GM19463 (cell line): ENCODE results near the gene INTS15.

Experiments used
- ATAC-seq: cut with Tn5 transposase; IDR thresholded peaks from one replicate; pipeline ENCODE4 v1.9.1; 2021; ENCODE audit warnings: mild to moderate bottlenecking, moderate library complexity; ENCODE audit not compliant: unreplicated experiment

INTS15 gene

DNA sequence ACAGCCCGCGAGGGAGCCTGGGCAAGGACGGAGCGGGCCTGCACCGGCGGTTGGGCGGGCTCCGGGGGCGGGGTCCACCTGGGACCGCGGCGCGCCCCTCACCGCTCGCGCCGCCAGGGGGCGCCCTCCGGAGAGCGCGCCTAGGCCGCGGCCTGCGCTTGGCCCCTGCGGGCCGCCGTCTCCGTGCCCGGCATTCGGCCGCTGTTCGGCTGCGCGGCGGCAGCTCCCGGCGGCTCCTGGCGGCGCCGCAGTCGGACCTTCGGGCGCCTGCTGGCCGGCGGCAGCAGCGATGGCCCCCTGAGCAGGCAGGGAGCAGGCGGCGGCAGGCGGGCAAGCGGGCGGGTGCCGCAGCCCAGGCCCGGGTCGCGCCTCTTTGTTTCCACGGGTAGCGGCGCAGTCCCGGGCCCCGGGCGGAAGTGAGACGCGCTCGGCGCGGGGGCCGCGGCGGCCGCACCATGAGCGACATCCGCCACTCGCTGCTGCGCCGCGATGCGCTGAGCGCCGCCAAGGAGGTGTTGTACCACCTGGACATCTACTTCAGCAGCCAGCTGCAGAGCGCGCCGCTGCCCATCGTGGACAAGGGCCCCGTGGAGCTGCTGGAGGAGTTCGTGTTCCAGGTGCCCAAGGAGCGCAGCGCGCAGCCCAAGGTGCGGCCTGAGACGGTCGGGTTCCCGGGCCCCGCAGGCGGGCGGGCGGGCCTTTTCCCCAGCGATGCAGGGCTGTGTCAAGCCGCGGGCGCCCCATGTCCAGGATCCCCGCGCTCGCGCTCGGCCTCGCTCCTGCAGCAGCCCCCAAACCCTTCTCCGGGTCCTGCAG lies at the start of gene INTS15:
TSS of gene INTS15 (plus strand) at position 193 of the 816 bp plus-strand sequence. CDS start at position 456, 263 bp downstream.
- peak; percentile 84 for ATAC-seq

DNA sequence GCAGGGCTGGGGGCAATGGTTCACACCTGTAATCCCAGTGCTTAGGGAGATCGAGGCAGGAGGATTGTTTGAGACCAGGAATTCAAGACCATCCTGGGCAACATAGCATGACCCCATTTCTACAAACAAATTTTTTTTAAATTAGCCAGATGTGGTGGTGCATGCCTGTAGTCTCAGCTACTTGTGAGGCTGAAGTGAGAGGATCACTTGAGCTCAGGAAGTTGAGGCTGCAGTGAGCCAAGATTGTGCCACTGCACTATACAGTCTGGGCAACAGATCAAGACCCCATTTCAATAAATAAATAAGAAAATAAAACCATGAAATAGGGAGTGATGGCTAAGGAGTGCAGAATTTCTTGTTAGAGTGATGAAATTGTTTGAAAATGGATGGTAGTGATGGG lies 47.5 kb upstream of the INTS15 start:
- no peak for ATAC-seq

DNA sequence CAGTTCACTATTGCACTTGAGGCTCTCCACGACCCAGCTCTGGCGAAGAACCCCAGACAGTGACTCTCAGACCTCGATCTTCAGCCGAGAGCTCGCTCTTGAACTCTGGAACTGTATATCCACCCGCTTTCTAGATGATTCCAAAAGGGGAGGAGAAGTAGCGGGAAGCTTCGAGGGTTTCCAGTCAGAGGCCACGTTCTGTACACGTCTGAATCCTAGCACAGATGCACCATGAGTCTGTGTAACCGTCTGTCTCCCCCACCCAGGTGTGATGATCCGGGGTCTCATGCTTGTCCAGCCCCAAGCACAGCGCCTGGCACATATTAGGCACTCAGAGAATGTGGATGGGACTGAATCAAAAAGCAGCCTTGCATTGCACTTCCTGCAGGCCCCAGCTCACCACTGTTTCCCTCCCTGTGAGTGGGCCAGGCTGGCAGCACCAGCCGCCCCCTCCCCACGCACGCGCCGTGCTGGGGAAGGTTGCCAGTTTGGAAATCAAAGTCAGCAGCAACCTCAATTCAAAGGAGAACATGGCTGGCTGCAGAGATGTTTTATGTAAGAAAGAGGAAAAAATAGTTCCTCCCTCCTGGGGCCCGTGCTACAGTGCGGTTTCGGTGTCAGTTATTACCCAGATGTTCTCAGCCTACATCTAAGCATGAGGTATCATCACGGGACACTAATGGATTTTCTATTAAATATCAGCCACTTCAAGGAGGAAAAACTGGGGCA lies 44.3 kb upstream of the INTS15 start:
- ATAC-seq = no peak

- ATAC-seq = no peak
Observed at GRCh38 chr7:6546498-6547251, 43.1 kb upstream of the INTS15 start.

- no peak for ATAC-seq
Observed at GRCh38 chr7:6547400-6547799, 42.4 kb upstream of the INTS15 start.

GRCh38 chr7:6551016-6551511 lies 38.8 kb upstream of the INTS15 start, which contains the start of gene GRID2IP:
Gene GRID2IP, minus strand, starts transcription at chr7:6551461. Its CDS starts 25 bp downstream, at chr7:6551436.
- ATAC-seq = no peak

DNA sequence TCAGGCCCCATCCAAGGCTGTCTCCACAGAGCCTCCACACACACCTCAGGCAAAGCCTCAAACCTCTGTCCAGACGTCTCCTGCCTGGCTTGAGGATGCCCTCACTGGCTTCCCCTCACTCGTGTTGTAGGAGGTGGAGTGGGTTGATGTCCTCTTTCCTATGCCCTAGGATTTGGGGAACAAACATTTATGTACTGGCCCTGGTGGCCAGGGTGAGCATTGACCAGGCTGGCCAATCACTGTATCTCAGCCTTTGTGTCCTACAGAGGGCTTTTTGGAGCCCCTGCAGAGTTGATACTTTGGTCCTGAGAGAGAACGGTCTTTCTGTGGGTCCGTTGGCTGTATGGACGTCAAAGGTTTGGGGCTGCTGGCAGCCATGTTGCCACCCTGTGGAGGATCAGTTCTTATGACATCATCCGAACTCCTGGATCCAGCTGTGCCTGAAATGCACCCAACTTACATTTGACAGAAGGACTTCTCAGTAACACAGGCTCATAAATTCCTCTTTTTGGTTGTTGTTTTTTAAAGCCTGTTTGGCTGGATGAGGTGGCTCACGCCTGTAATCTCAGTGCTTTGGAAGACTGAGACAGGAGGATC lies 36.3 kb upstream of the INTS15 start:
- no peak for ATAC-seq

GRCh38 chr7:6554848-6555247 lies 35.0 kb upstream of the INTS15 start:
- no peak for ATAC-seq

DNA sequence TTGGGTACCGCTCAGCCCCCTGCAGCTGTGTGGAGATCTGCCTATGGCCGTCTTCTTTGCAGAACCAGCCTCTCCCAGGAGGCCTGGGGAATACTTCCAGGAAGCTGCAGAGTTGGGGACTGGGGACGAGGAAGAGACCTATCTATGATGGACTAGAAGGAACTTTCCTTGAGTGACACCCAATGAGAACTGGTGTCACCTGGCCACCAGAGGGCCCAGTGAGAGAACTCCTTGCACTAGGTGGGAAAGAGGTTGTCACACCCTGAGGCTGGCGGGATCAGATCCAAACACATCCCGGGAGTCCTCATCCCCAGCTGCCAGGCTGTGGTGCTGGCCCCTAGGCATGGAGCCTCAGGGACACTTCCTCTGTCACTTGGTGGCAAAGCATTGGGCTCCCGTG lies 33.6 kb upstream of the INTS15 start:
- no peak for ATAC-seq

DNA sequence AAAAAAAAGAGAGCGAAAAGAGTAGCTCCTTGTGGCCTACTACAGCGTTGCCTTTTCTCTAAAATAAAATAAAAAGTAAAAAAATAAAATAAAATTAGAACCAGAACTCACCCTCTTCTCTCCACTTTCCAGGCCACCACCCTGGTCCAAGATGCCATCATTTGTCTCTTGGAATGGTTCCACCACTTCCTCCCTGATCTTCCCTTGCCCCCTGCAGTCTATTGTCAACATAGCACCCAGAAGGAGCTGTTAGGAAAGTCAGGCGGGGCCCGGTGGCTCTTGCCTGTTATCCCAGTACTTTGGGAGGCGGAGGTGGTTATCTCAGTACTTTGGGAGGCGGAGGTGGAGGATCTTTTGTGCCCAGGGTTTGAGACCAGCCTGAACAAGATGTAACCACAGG lies 31.0 kb upstream of the INTS15 start:
- ATAC-seq = no peak

GRCh38 chr7:6559896-6560295 lies 29.9 kb upstream of the INTS15 start:
- ATAC-seq = no peak

DNA sequence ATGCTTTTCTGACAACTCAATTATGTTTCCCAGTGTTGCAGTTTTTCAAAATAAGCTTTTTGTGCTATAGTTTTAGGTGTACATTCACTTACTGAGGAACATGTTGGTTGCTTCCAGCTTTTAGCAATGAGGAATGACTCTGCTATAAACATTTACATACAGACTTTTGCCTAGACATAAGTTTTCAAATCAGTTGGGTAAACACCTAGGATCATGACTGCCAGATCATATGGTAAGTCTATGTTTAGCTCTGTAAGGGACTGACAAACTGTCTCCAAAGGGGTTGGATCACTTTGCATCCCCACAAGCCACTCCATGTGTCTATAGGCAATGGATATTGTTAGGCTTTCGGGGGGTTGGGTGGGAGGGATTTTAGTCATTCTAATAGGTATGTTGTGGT lies 27.7 kb upstream of the INTS15 start:
- ATAC-seq = no peak

DNA sequence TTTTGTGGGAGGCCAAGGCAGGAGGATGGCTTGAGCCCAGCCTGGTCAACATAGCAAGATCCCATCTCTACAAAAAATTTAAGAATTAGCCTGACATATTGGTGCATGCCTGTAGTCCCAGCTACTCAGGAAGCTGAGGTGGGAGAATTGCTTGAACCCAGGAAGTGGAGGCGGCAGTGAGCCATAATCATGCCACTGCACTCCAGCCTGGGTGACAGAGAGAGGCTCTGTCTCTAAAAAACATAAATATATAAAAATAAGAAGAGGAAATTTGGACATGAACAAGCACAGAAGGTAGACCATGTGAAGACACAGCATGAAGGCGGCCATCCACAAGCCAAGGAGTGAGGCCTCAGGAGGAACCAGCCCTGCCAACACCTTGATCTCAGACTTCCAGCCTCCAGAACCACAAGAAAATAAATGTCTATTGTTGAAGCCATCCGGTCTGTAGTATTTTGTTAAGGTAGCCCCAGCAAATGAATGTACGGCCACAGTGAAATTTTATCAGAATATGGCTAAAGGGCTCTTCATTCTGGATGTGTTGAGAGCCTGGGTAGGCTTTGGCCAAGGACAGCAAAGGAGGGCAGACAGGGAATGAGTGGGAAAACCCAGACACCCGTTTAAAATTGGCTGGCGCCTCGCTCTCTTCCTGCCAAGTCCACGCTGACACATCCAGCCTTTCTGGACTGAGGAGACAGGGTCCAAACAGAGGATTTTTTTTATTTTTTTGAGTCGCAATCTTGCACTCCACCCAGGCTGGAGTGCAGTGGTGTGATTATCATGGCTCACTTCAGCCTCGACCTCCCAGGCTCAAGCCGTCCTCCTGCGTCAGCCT lies 25.7 kb upstream of the INTS15 start:
- no peak for ATAC-seq

DNA sequence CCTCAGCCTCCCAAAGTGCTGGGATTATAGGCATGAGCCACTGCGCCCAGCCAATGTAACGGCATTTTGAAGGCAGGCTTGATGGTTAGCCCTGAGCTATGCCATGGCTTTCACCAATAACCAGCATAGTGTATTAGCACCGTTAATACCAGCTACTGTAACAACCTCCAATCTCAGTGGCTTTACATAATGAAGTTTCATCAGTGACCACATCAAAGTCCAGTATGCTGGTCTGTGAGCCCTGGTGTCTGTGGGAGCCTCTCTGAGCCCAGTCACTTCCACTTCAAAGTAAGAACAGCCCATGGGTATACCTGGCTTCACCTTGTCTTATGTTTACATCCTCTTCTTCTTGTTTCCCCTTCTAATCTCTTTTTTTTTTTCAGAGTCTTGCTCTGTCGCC lies 24.2 kb upstream of the INTS15 start:
- ATAC-seq = no peak

- no peak for ATAC-seq
Observed at GRCh38 chr7:6567886-6568285, 21.9 kb upstream of the INTS15 start.

DNA sequence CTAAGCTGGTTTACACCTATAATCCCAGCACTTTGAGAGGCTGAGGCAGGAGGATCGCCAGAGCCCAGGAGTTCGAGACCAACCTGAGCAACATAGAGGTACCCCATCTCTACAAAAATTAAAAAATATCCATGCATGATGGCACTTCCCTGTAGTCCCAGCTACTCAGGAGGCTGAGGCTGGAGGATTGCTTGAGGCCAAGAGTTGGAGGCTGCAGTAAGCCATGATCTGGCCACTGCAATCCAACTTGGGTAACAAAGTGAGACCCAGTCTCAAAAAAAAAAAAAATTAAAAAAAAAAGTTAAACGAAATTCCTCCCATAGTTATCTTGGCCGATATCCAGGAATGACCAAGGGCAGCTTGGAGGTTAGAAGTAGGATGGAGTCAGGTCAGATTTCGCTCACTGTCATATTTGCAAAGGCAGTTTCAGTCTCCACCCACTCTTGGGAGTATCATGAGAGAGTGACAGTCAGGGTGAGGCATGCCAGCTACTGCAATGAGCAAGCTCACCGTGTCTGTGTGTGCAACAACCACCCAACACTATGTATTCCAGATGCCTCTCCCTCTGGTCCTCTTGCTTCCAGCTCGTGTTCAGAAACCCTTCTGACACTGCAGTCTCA lies 18.6 kb upstream of the INTS15 start:
- ATAC-seq = no peak

DNA sequence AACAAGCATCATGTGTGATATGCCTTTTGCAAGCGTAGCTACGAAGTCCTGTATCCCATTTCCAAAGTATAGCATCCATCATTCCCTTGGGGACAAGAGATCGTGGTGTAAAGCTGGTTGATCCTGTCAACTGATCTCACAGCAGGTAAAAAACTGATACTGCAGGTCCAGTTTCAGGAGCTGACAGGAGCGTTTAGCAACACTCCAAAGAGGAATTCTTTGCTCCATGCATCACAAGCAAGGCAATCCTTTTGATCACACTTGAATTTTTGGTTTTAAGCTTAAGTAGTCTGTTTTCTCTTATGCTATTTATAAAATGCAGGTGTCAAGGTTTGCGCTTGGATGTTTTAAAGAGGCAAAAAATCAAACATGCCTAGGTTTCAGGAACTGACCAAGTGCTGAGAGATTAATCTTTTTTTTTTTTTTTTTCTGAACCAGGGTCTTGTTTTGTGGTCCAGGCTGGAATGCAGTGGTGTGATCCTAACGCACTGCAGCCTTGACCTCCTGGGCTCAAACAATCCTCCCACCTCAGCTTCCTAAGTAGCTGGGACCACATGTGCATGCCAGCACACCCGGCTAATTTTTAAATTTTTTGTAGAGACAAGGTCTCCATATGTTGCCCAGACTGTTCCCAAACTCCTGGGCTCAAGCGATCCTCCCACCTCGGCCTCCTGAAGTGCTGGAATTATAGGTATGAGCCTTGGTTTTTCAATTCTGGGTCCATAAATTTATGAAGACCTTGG lies 14.4 kb upstream of the INTS15 start:
- ATAC-seq = no peak

DNA sequence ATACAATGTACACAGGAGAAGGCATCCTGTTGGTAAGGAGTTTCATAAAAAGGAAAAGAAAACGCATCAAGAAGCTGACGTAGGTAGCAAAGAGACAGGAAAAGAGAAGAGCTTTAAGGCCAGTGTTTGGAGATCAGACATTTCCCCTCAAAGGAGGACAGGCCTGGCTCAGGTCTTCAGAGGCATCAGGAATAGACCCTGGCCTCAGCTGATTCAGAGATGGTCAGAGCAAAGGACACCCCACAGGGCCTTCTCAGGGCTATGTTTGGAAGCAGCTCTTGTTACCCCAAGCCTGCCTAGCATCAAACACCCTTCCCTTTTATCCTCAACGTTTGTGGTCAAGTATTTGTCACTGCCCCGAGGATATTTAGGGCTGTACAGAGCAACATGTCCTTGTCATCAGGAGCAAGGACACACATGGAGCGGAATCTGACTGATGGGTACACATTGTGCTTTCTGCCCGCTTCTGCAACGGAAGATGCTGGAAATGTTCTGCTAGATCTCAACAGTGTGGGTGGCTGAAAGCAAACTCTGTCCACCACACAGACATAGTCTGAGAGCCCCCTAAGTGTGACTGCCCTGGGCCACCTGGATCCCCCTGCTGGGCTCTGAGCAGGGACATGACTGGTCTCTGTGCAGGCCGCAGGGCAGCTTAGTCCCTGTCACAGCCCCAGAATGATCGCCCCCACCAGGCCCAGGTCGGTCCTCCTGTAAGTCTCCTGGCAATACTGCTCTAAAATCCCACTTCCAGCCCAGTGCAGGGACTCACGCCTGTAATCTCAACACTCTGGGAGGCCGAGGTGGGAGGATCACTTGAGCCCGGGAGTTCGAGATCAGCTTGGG lies 13.6 kb upstream of the INTS15 start:
- no peak for ATAC-seq
